Neutrophil (primary cell): ENCODE measurements around the gene CEP57.

ENCODE experiments used
- H3K27ac ChIP-seq: fragments of 200-600 bp; sonication (generic); 2 replicates; pipeline ENCODE4 v1.5.1; 2016; ENCODE audit warnings: mild to moderate bottlenecking, moderate library complexity
- H3K27me3 ChIP-seq: fragments of 200-600 bp; sonication (generic); 2 replicates; pipeline ENCODE4 v1.6.0; 2016; ENCODE audit warnings: mild to moderate bottlenecking
- H3K36me3 ChIP-seq: fragments of 200-600 bp; sonication (generic); 2 replicates; pipeline ENCODE4 v1.5.1; 2017
- H3K4me1 ChIP-seq, 2 experiments: fragments of 200-600 bp in 1 of 2; sonication (generic) in 1 of 2; 1 replicate in 1 of 2; 2 replicates in 1 of 2; pipeline versions ENCODE4 v1.5.1 to v1.6.1; 2013 to 2016; ENCODE audit warnings: low read depth in 1 of 2, low read length in 1 of 2, mild to moderate bottlenecking in 1 of 2, moderate library complexity in 1 of 2; ENCODE audit not compliant: control insufficient read depth in 1 of 2, insufficient read depth in 1 of 2
- H3K4me3 ChIP-seq, 2 experiments: fragments of 200-600 bp in 1 of 2; sonication (generic) in 1 of 2; 1 replicate in 1 of 2; 2 replicates in 1 of 2; pipeline ENCODE4 v1.5.1; 2013 to 2016; ENCODE audit warnings: low read depth in 1 of 2, low read length in 1 of 2, mild to moderate bottlenecking in 1 of 2, moderate library complexity in 1 of 2
- H3K9me3 ChIP-seq: fragments of 200-600 bp; sonication (generic); 2 replicates; pipeline ENCODE4 v1.5.1; 2016
- CTCF ChIP-seq: fragments of 200-600 bp; sonication (generic); IDR thresholded peaks from 2 replicates; pipeline ENCODE4 v1.5.1; 2016; ENCODE audit warnings: antibody characterized with exemption

Gene CEP57

GRCh38 chr11:95835768-95836488, 45.6 kb downstream of the CEP57 start:
- Histone ChIP-seq H3K27me3 (no peaks in the 10 kb centered on the region), H3K4me1 (no peaks in the 10 kb centered on the region), H3K27ac (no peak overlapping the region), H3K4me3 (no peak overlapping the region), H3K36me3 (peaks cover 68% of the 10 kb centered on the region), H3K9me3 (no peaks in the 10 kb centered on the region)
- TF ChIP-seq CTCF: peak; percentile 81

- Histone ChIP-seq H3K27ac (no peak overlapping the region), H3K36me3 (peaks cover 18% of the 10 kb centered on the region), H3K4me3 (no peak overlapping the region), H3K9me3 (no peaks in the 10 kb centered on the region), H3K27me3 (no peaks in the 10 kb centered on the region), H3K4me1 (no peaks in the 10 kb centered on the region)
- TF ChIP-seq CTCF: no peak
Measured at GRCh38 chr11:95845167-95845566, 54.9 kb downstream of the CEP57 start.

GRCh38 chr11:95849087-95849825, 59.0 kb downstream of the CEP57 start:
- TF ChIP-seq CTCF: no peak
- H3K27me3 ChIP-seq: no peaks in the 10 kb centered on the region
- H3K4me3 ChIP-seq: no peak overlapping the region
- H3K4me1 ChIP-seq: no peaks in the 10 kb centered on the region
- peaks cover 6% of the 10 kb centered on the region for H3K36me3 ChIP-seq
- H3K27ac ChIP-seq: no peak overlapping the region
- H3K9me3 ChIP-seq: no peaks in the 10 kb centered on the region

GRCh38 chr11:95850137-95850536, 59.8 kb downstream of the CEP57 start:
- H3K36me3 ChIP-seq: peaks cover 3% of the 10 kb centered on the region
- no peaks in the 10 kb centered on the region for H3K9me3 ChIP-seq
- H3K4me1 ChIP-seq: no peaks in the 10 kb centered on the region
- no peak overlapping the region for H3K4me3 ChIP-seq
- H3K27ac ChIP-seq: no peak overlapping the region
- no peak for TF ChIP-seq CTCF
- no peaks in the 10 kb centered on the region for H3K27me3 ChIP-seq

GRCh38 chr11:95853138-95853537, 62.8 kb downstream of the CEP57 start:
- Histone ChIP-seq H3K27me3 (no peaks in the 10 kb centered on the region), H3K27ac (no peak overlapping the region), H3K36me3 (no peaks in the 10 kb centered on the region), H3K9me3 (no peaks in the 10 kb centered on the region), H3K4me1 (no peaks in the 10 kb centered on the region), H3K4me3 (no peak overlapping the region)
- TF ChIP-seq CTCF: no peak
